A673 (cell line): ENCODE results near the gene PLLP.

Experiments used
- CTCF ChIP-seq: fragments of 300-800, 200-600 bp; sonication (generic); conservative IDR thresholded peaks from 2 replicates; pipeline ENCODE4 v1.5.1; 2017; ENCODE audit warnings: low read depth, mild to moderate bottlenecking, antibody characterized with exemption, low read length, moderate library complexity, mixed read lengths
- EZH2 ChIP-seq: fragments of 200-600 bp; sonication (generic); IDR thresholded peaks from 2 replicates; pipeline ENCODE4 v1.6.1; 2017; ENCODE audit warnings: borderline replicate concordance, low read depth, mild to moderate bottlenecking, mixed read lengths, antibody characterized with exemption, low read length; ENCODE audit not compliant: poor library complexity, severe bottlenecking

GRCh38 chr16:57226701-57227621 lies 57.5 kb downstream of the PLLP start:
- no peak for TF ChIP-seq CTCF
- no peak for TF ChIP-seq EZH2
